ENCODE results near the gene SWI5. TPM values are rescaled to one million over a fixed set of nuclear protein-coding genes. Genes with fewer than 3 reads are reported as not detected.

The SWI5 gene
- total and polyA plus RNA-seq, 9 of the 15 experiments (the other 6 are each of a cell fraction or from before 2014, with no cell fraction given), result 62.8 to 133 (median 95.9) TPM

GRCh38 chr9:128254855-128255759 lies 21.0 kb upstream of the SWI5 start:
- peaks cover 61% of the 10 kb centered on the region; the same call in 2 of the 3 replicates for H3K36me3 ChIP-seq (ENCODE audit: control insufficient read depth, insufficient read depth, low read length)
- peak overlapping the region; percentile 10; the same call in 1 of the 2 replicates for H3K4me3 ChIP-seq
- H3K27me3 ChIP-seq (ENCODE audit: control insufficient read depth in 2 of 2, insufficient read depth in 2 of 2, low read length in 2 of 2), result no peaks in the 10 kb centered on the region
- peak overlapping the region; percentile 56 for H3K4me2 ChIP-seq (ENCODE audit: insufficient read depth, low read length)
- peaks cover 45 to 73% of the 10 kb centered on the region in 2 experiments for H3K4me1 ChIP-seq (replicated peaks in 1 of 2; ENCODE audit: control insufficient read depth in 2 of 2, insufficient read depth in 2 of 2, low read length in 2 of 2)
- in situ Hi-C loops (cut with MboI) (no loop called here), intact Hi-C loops (cut with micrococcal nuclease) (no loop called here)
- ATAC-seq (peak; percentile 73), FAIRE-seq (peak; percentile 63), DNase-seq (ENCODE audit: extremely low read depth in 1 of 4, low spot score in 3 of 4) (peak; percentile 92 to 94 (median 92))
- WGBS (ENCODE audit: insufficient coverage, low coverage, missing lambda C conversion rate), result 45% methylated on average over 17 of the region's 18 CpGs
- H2AFZ ChIP-seq (ENCODE audit: low read depth, low read length), result peak overlapping the region; percentile 52
- peaks cover 29% of the 10 kb centered on the region; the same call in 2 of the 3 replicates for H3K79me2 ChIP-seq (ENCODE audit: control insufficient read depth, insufficient read depth, low read length)
- peaks cover 5% of the 10 kb centered on the region; the same call in 1 of the 2 replicates for H4K20me1 ChIP-seq (replicated peaks; ENCODE audit: control insufficient read depth, insufficient read depth, low read length)
- ChIA-PET CTCF (ENCODE audit: low intra/inter-chr PET ratio) (interaction anchor here (0.6 to 0.7 kb wide), 2 partner anchors 8 to 1422 kb away, joined by 3 to 4 read pairs; no protein-coding TSS in a partner anchor), POLR2A (interaction anchor here (0.6 to 4.1 kb wide), 15 partner anchors 7 to 1423 kb away, joined by 3 to 37 read pairs (median 4); partner anchors contain the start of genes GOLGA2 and SWI5)
- H3K9me1 ChIP-seq (ENCODE audit: control insufficient read depth, insufficient read depth, low read length), result no peaks in the 10 kb centered on the region
- peak overlapping the region; percentile 54 to 96 for H3K9ac ChIP-seq (ENCODE audit: insufficient read depth in 1 of 2, low read depth in 2 of 2, low read length in 2 of 2)
- BruUV-seq (replicated peaks), result no TSS peak
- peak overlapping the region; percentile 50 for H3K27ac ChIP-seq (ENCODE audit: extremely low read depth, low read depth, low read length)
- H3K9me3 ChIP-seq (replicated peaks; ENCODE audit: control insufficient read depth, insufficient read depth, low read depth, low read length), result no peaks in the 10 kb centered on the region
- TF ChIP-seq THRB (CRISPR knock-in tag; conservative IDR thresholded peaks at IDR 0.05), result peak; percentile 57; the same call in 1 of the 2 replicates
- TF ChIP-seq ZNF212 (CRISPR knock-in tag; IDR thresholded peaks at IDR 0.05), result peak; percentile 25; the same call in 1 of the 2 replicates
- TF ChIP-seq CHD2 (IDR thresholded peaks at IDR 0.05; ENCODE audit: low read depth, low read length), result 0 out of 2 replicates have a peak, but pooled peaks have one; percentile 26
- peak; percentile 41; the same call in 1 of the 2 replicates for TF ChIP-seq BMI1 (IDR thresholded peaks at IDR 0.05; ENCODE audit: low read length)
- peak in 1 of 2 experiments; percentile 69; a peak in 2 of 3 replicates for TF ChIP-seq CBX3 (IDR thresholded peaks at IDR 0.05; ENCODE audit: borderline replicate concordance in 1 of 2, low read length in 2 of 2)
- TF ChIP-seq HMGXB4 (CRISPR knock-in tag; IDR thresholded peaks at IDR 0.05), result peak; percentile 70; the same call in 1 of the 2 replicates
- TF ChIP-seq ZBTB11 (CRISPR knock-in tag; IDR thresholded peaks at IDR 0.05), result no peak
- peak; percentile 23 to 58 for TF ChIP-seq E2F6 (IDR thresholded peaks at IDR 0.05; ENCODE audit: borderline replicate concordance in 1 of 2, extremely low read depth in 1 of 2, insufficient read depth in 1 of 2, insufficient read length in 1 of 2, low read depth in 1 of 2, low read length in 1 of 2, poor library complexity in 1 of 2, severe bottlenecking in 1 of 2)
